HG03460 (cell line): ENCODE results near the gene ZCCHC3.

Source experiments
- ATAC-seq: cut with Tn5 transposase; IDR thresholded peaks from one replicate; pipeline ENCODE4 v1.9.1; 2021; ENCODE audit not compliant: unreplicated experiment

The ZCCHC3 gene

DNA sequence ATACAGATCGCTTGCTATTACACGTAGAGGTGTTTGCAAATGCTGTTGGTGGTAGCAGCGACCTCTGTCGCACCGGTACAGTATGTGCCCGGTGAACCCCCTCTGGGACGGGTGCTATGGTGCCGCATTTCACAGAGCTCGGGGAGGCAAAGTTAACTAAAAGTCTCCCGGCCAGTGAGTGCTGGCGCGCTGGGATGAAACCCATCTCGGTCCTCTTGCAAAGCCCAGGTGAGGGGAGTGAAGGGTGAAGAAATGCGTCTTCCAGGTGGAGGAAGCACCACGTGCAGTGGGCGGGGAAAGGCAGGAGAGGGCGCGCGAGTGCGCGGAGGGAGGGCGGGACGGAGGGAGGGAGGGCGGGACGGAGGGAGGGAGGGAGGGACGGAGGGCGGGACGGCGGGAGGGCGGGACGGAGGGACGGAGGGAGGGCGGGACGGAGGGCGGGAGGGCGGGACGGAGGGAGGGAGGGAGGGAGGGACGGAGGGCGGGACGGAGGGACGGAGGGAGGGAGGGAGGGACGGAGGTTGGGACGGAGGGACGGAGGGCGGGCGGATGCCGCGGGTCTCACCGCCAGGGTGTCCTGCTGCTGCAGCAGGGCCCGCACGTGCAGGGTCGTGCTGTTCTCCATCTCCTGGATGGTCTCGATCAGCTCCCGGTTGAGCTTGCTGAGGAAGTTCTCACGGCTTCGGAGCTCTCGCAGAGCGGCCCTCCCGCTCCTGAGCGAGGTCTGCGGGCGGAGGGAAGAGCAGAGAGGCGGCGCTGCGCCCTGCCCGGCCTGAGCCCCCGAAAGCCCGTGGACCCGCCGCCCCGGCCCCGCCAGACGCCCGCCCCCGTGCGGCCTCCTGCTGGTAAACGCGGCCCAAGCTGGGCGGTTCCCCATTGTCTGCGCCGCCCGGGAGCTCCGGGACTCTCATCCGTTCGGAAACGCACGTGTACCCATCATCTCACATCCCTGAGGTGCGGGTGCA lies 18.5 kb upstream of the ZCCHC3 start:
- no peak for ATAC-seq

DNA sequence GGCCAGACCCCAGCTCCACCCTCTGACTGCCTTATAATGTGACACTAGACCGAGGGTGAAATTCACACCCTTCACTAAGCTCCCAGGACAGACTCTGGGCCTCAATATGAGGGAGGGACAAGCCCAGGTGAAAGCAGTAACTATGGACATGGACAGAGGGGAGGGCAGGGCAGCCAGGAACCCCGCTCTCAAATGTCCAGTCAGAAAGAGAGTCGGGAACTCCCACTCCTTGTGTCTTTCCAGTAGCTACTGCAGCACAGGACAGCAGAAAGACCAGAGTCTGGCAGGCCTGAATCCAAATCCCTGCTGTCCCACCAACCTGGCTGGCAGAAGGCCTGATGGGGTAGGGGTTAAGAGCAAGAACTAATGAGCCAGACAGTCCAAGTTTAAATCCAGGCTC lies 13.2 kb upstream of the ZCCHC3 start:
- ATAC-seq, result no peak

DNA sequence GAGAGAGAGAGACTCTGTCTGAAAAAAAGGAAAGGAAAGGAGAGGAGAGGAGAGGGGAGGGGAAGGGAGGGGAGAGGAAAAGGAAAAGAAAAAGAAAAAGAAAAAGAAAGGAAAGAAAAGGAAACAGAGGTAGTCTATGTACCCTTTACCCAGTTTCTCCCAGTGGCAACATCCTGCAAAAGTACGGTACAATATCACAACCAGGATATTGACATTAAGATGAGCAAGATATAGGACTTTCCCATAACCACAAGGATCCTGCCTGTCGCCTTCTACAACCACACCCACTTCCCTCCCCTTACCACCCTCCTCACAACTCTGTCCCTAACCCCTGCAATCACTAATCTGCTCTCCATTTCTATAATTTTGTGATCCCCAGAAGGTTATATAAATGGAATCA lies 10.9 kb upstream of the ZCCHC3 start:
- ATAC-seq, result no peak

DNA sequence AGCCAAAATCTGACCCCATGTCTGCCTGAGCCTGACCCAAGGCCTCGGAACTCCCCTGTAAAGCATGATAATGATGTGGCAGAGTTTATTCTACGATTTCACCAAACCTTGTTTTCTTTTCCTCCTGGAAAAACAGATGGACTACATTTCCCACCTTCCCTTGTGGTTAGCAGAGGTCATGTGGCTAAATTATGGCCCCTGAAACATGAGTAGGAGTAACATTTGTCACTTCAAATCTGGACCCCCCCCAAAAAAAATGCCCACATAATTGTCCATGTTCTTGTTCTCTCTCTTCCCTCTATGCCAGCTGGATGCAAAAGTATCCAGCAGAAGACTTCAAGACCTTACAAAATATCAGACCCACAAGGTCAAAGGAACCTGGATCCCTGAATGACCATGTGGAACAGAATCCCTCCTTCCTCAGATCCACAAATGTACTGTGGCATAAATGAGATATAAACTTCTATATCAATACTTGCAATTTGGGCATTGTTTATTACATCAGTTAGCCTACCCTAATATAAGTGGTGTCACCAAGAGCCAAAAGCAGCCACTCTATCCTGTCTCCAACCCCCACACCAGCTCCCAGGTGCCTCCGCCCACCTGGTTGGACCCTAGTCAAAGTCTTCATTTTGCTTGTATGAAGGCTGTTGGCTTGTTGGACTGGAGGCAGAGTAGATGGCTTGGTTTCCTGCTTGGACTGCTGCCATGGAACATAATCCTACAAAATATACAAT lies 8.2 kb upstream of the ZCCHC3 start:
- no peak for ATAC-seq

DNA sequence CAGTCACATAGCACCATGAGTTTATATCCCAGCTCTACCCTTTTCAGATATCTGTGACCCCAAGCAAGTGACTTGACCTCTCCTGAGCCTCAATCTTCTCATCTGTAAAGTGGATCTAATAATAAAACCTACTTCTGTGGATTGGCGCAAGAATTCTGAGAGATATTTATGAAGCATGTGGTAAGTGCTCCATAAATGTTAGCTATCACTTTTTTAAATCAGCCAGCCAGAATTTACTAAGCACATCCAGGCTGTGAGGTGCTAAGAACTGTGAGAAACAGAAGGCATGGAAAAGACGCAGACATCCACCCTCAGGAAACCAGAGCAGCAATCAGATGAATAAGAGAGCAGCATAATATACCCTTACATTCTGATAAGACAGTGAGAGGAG lies 7.7 kb upstream of the ZCCHC3 start:
- no peak for ATAC-seq

DNA sequence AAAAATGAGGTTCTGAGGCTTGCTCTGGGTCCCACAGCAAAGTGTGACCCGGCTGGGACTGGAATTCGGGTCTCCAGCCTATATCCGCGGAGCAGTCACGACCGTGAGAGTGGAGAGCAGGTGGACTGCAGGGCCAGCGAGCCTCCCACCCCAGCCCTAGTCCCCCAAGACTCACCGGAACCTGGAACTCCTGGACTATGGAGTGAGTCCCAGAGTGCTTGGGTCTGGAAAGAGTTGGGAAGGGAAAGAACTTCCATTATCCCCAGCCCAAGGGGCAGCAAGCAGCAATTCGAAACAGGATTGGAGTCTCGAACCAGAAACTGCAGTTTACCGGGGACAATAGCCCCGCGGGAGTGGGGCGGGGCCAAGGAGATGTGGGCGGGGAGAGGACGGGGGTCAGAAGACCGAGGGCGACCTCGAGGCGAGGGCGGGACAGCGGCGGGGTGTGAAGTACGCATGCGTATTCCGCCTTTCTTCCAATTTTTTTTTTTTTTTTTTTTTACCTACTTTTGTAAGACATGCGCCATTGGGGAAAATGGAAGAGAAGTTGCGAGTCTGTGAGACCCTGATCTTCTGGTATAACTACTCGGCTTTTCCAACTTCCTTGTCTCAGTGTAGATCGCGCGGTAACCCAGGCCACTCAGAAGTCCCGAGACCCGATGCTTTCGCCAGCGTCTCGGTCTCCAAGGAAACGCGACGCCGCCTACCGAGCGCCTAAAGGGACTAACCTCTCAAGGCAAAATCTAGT lies 7.1 kb upstream of the ZCCHC3 start, which contains the start of gene C20orf96:
Gene C20orf96, minus strand, starts transcription at position 667 of the 748 bp plus-strand sequence. Its CDS starts 140 bp downstream, at position 527.
- peak; percentile 76 for ATAC-seq

DNA sequence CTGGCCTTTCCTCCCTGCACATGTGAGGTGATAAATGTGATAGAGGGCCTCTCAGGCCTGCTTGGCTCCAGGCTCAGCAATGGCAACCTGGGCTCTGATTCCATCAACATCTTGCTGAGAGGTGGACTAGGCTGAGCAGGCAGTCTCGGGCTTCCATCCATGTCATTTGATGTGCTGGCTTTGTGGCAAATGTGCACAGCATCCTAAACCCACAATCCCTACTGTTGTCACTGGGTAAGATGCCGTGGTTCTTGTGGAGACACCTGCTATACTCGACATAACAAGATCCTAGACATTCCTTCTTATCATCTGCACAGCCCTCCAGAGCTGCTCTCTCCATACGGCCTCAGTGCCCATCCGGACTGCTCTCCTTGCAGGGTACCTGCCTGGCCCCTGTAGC lies 2.8 kb upstream of the ZCCHC3 start:
- ATAC-seq, result no peak

DNA sequence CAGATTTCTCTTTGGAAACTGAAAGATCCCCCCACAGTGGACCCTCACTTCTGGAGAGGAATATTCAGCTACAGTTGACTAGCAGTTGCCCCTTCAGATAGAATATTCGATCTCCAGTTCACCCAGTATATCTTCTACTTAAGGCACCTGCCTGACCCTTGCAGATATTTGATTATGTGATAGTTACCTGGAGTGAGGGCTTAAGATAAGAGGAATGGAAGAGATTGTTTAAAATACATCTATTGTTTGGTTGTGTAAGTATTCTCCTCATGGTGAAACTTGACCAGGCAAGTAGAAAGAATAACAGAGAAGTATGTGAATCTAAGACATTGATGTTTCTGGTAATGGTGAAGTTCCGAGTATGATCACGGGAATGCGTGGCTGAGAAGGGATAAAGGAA lies 1.6 kb upstream of the ZCCHC3 start:
- no peak for ATAC-seq

DNA sequence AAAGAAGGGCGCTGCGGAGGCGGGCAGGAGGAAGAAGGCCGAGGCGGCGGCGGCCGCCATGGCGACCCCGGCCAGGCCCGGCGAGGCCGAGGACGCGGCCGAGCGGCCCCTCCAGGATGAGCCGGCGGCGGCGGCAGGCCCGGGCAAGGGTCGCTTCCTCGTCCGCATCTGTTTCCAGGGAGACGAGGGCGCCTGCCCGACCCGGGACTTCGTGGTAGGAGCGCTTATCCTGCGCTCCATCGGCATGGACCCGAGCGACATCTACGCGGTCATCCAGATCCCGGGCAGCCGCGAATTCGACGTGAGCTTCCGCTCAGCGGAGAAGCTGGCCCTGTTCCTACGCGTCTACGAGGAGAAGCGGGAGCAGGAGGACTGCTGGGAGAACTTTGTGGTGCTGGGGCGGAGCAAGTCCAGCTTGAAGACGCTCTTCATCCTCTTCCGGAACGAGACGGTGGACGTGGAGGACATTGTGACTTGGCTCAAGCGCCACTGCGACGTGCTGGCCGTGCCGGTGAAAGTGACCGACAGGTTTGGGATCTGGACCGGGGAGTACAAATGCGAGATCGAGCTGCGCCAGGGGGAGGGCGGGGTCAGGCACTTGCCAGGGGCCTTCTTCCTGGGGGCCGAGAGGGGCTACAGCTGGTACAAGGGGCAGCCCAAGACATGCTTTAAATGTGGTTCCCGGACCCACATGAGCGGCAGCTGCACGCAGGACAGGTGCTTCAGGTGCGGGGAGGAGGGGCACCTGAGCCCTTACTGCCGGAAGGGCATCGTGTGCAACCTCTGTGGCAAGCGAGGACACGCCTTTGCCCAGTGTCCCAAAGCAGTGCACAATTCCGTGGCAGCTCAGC lies 780 bp downstream of the ZCCHC3 start:
- peak; percentile 22 for ATAC-seq

DNA sequence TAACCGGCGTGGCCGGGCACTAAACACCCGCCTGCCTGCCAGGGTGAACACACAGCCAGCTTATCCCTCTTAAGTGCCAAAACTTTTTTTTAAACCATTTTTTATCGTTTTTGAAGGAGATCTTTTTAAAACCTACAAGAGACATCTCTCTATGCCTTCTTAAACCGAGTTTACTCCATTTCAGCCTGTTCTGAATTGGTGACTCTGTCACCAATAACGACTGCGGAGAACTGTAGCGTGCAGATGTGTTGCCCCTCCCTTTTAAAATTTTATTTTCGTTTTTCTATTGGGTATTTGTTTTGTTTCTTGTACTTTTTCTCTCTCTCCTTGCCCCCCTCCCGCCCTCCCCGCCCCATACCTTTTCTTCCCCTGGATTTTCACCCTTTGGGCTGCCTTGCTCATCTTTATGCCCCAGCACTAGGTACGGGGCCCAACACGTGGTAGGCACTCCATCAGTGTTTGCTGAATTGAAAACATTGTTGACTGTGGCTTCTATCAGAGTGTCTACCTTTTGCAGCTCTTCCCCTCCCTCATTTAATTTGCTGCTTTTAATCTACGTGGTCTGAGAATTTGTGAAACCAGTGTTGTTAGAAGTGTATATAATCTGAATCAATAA lies 1.5 kb downstream of the ZCCHC3 start:
- ATAC-seq, result no peak

DNA sequence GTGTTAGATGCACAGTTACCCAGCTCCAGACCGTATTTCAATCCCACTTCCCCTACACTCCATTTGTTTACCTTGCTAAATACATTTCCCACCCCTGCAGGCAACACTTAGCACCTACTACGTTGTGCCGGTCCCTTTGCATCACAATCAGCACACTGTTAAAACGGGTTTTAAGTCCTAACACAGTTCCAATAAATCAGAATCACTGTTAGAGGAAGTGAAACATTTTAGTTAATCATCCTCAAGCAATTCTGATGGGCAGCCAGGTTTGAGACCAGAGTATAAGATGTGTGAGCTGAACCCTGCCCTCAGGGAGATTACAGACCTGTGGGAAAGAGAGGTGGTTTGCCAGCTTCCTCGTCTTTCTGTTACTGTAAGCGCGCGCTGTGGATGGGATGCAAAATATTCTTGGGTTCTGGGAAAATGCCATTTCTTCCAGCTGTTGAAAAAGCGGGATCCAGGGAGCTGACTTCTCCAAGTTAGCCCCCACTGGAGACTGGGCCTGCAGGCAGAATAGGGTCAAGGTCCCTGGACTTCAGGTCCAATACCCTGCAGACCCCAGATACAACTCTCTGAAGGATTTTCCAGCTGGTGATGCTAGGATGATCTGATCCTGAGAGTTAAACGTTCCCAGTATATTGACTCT lies 3.1 kb downstream of the ZCCHC3 start:
- ATAC-seq, result no peak

DNA sequence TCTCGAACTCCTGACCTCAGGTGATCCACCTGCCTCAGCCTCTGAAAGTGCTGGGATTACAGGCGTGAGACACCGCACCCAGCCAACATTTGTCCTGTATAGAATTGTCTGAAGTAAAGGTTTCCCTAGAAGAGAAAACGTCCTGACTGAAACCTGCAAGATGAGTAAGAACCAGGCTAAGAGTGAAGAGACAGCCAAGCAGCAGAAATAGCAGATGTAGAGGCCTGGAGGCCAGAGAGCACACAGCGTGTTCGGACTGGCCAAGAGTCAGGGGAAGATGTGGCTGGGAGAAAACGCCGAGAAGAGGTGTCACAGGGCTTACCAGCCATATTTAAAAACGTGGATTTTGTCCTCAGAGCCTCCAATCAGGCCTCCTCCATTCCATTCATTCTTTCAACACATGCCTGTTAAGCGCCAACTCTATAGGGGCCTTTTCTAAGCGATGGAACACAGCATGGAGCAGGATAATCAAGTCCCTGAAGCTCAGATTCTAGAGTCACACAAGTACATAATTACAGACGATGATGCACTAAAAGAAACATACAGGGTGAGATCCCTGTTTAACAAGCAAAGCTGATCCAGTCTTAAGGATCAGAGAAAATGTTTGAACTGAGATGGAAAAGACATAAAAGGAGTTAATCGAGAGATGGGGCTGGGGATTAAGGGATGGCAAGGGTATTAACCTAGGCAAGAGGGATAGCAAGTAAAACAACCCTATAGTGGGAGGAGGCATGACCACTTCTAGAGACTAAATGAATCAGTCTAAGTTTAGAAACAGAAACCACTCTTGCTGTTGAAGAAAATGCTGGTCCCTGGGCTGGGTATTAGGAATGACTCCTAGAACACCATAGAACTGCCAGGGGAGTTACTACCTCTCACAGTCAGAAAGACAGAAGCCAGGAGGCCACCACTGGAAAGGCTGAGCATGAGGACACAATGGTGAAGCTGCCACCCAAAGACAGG lies 4.8 kb downstream of the ZCCHC3 start:
- no peak for ATAC-seq

DNA sequence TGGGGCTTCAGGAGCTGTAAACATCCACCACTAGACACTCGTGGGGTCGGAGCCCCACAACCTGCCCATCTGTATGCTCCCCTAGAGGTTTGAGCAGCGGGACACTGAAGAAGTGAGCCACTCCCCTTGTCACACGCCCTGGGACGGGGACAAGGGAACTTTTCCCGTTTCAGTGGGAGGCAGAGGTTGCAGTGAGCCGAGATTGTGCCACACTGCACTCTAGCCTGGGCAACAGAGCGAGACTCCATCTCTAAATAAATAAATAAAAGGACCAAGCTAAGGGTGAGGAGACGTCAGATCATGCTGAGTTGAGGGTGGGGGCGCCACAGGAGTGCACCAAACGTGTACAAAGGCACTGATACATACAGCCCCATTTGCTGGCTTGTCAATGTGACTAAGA lies 8.4 kb downstream of the ZCCHC3 start:
- no peak for ATAC-seq

DNA sequence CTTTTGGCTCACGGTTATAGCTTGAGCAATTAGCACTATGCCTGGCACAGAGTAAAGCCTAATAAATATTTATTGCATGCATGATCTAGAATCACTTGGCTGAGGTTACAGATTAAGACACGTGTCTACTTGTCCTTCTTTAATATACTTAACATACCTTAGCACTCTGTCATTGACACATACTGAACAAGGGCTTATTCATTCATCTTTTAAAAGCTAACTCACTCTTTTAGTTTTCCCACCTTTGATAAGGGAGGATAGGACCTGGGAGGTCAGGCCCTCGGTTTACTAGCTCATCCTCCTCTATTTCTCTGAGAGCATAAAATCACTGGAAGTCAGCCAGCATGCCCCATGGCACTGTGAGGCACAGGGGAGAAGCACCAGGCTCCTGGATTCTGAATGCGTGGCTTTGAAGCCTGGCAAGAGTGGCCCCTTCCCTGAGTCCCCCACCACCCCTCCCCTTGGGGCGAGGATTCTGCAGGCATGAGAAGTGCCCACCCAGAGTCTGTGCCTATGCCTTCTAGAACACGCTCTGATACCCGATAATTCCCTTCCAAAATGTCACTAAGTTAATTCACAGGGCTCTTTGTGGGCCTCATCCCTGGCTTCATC lies 11.2 kb downstream of the ZCCHC3 start:
- ATAC-seq, result no peak

DNA sequence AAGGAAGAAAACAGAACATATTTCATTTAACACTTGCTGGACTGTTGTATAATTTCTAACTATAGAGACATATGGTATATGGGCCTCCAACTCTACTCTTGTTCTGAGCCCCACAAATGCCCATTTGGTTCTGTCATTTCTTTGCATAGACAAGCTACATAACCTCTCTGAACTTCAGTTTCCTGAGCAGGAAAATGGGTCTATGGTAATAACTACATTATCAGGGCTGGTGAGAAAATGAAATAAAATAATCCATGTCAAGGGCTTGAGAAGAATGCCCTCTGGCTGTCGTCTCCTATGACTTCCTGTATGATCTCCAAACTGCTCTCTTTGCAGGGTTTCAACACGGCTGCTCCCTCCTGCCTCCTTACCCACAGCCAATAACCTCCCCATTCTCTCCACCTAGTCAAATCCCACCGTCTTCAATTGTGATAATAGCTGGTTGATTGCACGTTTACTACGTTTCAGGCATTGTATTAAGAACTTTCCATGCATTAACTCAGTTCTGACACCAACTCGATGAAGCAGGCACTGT lies 12.0 kb downstream of the ZCCHC3 start:
- ATAC-seq, result no peak

DNA sequence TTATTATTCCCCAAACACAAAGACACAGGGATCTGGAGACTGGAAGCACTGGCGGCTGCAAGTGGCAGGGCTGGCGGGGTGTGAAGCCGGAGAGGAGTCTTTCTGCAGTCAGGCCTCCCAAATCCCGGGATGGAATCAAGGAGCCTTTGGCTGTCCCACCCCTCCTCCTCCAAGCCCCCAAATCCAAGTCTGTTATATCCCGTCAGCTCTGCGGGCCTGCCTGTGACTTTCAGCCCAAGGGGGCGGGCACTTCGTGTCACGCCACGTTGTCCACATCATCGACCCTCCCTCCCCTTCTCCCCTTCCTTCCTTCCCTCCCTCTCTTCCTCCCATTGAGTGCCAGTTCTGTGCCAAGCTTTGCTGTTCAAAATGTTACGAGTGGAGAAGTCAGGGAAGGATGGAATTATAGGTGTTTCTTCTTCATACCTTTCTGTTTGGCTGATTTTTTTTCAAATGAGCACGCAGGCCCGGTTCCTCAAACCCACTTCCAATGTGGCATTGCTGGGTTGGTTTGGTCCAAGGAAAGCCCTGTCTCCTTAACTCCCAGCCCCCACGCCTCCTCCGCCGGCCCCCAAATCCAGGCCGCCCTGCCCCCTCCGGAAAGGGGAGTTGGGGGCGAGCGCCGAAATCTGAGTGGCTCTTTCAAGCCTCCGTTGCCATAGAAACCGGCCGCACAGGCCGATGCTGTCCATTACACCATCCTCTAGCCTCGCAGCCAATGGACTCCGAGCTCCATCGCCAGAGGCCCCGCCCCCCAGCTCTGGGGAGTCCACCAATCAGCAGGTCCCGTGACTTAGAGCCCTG lies 12.7 kb downstream of the ZCCHC3 start:
- peak; percentile 99 for ATAC-seq

DNA sequence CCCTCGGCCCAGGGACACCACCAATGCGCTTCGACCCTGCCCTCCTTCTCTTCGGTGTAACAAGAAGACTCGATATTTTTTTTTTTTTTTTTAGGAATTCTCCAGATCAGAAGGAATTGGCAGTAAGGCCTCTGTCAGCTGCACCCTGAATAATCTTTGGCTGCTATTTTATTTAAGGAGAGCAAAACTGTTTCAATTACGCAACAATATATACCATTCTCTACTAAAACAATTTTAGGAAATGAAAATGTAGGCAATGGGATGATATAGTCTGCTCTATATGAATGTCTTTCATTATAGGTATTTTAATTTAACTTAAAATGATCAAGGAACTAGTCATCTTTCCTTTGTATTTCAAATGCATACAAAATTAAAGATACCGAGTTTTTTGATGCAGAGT lies 13.3 kb downstream of the ZCCHC3 start:
- no peak for ATAC-seq
